ENCODE results near the gene KIF13A.
"Not testable (repeated sequence)": the region's sequence is repeated elsewhere in the genome, so short reads cannot be mapped to it uniquely, and the experiment has no call there.

Gene KIF13A

GRCh38 chr6:17762651-17763050, 224.8 kb downstream of the KIF13A start:
- no peak for DNase-seq

DNA sequence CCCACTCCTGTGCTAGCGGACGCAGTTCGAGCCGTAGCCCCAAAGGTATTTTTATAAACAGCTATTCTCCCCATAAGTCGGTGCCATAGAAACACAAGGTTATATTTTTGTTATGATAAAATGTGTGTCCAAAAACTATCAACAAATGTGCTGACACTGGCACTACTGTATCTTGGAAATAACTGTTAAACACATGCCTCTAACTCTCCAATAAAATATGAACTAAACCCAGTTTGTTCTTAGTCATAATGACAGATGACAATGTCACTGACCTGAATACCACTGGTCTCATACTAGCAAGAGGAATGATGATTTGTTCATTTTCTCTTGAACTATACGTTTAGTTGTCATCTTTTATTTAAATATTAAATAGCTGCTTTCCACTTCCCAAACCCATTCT, 229.3 kb downstream of the KIF13A start:
- no peak for DNase-seq

DNA sequence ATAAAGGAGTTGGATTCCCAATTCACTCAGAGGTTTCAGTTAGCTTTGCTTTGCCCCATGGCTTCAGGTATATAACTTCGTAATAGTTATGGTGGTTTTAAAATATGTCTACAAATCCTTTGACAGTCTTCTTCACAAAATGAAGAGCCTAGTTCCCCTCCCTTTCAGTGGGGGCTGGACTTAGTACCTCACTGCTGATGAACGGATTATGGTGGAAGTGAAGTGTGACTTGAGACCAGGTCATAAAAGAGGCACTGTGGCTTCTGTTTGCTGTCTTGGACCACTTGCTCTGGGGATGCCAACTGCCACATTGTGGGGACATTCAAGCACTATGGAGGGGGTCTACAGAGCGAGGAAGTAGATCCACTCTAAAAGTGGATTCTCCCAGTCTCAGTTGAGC, 233.2 kb downstream of the KIF13A start:
- DNase-seq: no peak

- not testable (repeated sequence) for DNase-seq
Measured at GRCh38 chr6:17745324-17745723, 242.1 kb downstream of the KIF13A start.

GRCh38 chr6:17744757-17745308, 242.6 kb downstream of the KIF13A start:
- not testable (repeated sequence) for DNase-seq

GRCh38 chr6:17744019-17744756, 243.2 kb downstream of the KIF13A start:
- no peak for DNase-seq

DNA sequence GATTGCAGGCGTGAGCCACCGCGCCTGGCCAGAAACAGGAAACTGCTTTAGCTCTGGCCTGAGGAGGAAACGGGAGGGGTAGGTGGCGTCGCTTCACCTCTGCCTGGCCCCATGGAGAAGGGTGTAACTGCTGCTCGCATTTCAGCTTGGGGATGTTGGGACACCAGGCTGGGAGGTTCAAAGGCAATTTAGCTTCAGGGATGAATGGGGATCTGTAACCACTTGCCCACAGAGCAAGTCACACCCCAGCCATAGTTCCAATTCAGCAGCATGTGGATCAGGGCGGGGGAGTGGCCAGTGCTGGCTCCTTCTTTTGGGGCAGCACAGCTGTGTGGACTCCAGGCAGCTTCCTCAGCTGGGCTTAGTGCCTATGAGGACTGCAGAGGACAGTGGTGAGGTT, 245.9 kb downstream of the KIF13A start:
- DNase-seq: no peak

DNA sequence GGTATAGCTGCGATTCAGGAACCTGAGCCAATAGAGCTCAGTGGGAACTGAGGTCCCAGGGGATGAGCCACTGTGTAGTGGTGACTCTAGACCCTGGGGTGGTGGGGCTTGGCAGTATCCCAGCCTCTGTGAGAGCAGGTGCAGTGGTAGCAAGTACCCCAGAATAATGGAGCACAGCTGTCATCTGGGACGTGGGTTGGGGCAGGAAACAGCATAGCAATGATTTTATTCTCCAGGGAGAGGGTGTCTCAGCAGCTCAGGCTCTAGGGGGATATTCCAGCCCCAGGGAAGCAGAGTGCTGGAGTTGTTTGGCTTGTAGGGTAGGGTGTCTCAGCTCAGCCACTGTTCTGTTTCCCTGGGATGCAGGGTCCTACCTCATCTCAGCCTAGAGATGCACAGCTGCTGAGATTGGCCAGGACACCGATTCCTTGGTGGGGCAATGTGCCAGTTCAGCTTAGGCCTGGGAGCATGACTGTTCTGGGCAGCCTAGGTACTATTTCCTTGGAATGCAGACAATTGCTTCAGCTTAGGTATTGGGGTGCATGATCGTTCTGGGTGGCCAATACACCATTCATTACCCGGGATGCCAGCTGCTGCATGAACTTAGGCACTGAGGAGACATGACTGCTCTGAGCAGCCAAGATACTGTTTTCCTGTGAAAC, 246.7 kb downstream of the KIF13A start:
- DNase-seq: peak; percentile 66

- DNase-seq: no peak
Measured at GRCh38 chr6:17737704-17738252, 249.7 kb downstream of the KIF13A start.

- not testable (repeated sequence) for DNase-seq
Measured at GRCh38 chr6:17735311-17735710, 252.1 kb downstream of the KIF13A start.

- no peak for DNase-seq
Measured at GRCh38 chr6:17730078-17730704, 257.2 kb downstream of the KIF13A start.

GRCh38 chr6:17729223-17730077, 258.0 kb downstream of the KIF13A start:
- DNase-seq: no peak

GRCh38 chr6:17728551-17729222, 258.7 kb downstream of the KIF13A start:
- DNase-seq: no peak

DNA sequence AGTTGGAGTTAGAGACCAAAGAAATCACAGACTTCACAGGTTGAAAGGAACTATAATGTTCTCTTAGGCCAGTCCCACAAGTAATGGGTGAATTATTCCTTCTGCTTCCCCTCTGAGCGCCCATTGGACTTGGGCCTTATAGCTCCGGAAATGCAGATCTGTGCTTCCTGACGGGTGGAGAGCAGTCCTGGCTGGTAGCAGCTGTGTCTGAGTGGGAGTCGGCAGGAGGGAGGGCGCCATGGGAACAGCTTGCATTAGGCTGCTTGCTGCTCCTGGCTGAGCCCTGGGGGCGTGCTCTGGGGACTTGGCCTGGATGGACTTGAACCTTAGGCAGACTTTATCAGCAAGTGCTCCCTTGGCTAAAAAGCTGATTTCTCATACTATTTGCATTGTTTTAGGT, 262.4 kb downstream of the KIF13A start:
- DNase-seq: peak; percentile 69

GRCh38 chr6:17724341-17724740, 263.1 kb downstream of the KIF13A start:
- no peak for DNase-seq

DNA sequence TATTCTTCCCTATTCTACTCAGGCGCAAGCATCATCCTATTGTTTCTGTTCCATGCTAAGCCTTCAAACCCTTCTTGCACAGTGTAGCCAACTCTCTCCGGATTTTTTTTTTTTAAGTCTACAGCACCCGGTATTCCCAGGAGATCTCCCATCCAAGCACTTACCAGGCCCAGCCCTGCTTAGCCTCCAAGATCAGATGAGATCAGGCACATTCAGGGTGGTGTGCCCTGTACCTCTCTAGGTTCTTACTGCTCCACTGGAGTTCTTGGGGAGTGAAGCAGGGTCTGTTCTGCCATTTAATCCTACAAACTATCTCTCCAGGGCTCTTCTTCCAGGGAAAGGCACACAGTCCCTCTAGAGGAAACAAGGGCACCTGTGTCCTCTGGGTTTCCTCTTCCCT, 265.8 kb downstream of the KIF13A start:
- no peak for DNase-seq

DNA sequence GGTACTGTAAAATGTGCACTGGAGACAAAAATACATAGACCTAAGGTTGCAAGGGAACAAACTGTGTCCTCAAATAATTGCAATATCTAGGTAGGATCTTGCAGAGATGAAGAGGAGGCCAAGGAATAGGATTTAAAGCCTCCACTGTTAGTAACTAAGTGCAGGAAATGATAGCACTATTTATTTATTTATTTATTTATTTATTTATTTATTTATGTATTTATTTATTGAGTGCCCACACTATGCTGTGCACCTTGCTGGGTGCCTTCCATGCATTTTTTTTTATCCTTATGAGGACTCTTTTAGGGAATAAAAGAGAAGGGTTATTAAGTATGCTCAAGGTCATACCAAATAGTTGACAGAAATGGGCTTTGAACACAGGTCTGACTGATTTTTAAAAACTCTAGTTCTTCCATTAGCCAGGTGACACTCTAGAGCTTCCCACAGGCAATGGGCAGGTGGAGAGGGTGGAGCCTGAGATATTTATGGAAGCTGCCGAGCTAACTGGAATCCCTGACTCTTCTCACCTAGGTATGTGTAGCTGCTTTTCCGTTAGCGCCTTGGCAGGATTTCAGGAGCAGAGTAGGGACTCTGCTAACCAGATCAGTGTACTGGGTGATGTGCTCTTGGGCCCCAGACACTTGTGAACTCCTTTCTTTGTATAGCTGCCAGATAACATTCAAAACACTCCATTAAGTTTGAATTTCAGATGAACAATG, 268.0 kb downstream of the KIF13A start:
- no peak for DNase-seq

DNA sequence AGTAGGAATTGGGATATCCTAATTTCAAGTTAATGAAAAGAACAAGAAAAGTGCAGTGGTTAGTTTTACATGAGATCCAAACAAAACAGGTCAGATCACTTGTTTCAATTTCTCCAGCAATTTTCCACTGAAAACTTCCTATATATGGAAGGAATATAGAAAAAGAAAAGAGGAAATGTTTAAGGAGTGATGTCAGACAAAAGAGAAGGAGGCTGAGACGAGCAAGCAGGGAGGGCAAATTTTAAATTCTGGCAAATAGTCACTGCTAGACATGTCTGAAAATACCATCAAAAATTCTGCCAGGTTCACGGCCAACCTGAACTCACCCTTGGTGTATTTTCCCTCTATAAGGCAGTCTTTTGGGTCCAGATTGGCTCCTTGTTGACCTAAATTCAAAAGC, 271.2 kb downstream of the KIF13A start:
- DNase-seq: no peak

DNA sequence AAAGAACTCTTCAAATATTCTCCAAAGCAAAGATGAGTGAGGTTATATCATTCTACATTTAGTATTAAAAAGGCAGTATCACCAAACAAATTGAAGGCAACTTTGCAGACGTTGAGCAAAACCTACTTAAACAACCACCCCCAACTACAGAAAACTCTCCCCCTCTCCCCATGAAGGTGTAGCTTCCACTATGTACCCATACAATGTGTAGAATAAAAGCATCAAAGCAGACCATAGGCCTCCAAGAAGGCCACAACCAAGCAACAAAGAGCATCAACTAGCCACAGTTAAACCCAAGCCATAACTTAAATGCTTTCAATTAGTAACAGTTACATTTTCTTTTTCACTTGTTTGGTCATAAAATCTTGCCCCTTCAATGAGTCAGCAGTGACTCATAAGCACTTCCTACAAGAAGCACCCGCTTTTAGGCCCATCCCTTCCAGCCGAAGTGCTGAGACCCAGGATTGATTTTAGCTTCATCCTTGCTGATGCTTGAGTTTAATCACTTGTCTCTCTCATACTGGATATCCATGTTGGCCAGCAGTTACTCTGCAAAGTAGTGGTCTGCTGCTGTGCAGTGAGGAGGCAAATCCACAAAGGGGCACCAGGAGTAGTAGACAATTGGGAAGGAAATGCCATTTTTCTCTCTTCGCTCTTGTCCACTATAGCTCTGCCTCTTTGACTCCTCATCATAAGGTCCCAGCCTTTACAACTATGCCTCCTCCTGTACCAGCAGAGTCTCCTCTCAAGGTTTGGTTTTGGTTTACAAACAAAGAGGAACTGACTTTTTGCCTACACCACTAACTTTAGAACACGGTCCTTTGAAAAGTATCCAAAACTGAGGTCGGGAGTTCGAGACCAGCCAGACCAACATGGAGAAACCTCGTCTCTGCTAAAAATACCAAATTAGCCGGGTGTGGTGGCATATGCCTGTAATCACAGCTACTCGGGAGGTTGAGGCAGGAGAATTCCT, 272.3 kb downstream of the KIF13A start:
- no peak for DNase-seq

- no peak for DNase-seq
Measured at GRCh38 chr6:17714177-17714576, 273.3 kb downstream of the KIF13A start.

All from NCI-H1092 (cell line).